GM12878 (cell line): ENCODE results near the gene PPM1K. TPM values are rescaled to one million over a fixed set of nuclear protein-coding genes. Genes with fewer than 3 reads are reported as not detected.

Experiments
- ATAC-seq: fragments of 200-7000 bp; cut with Tn5 transposase; 3 replicates; pipeline ENCODE4 v1.9.1; 2020; ENCODE audit warnings: mild to moderate bottlenecking, moderate library complexity
- BruUV-seq: library from RNA; stranded (reverse); fragments of 400-500 nt; replicated peaks from 2 replicates; lab custom pipeline; 2021; lab: Mats Ljungman, UMichigan
- CTCF ChIA-PET: fragments of 300-600 bp; sonication (Branson Sonifier 250); formaldehyde crosslinking; extraction: SDS; loops from one replicate; lab custom pipeline; 2021; ENCODE audit warnings: inconsistent platforms; lab: Yijun Ruan, JAX
- POLR2A ChIA-PET: fragments of 350-600 bp; formaldehyde crosslinking; extraction: SDS; loops from one replicate; lab custom pipeline; 2021; ENCODE audit warnings: inconsistent platforms; lab: Charles Lee
- RAD21 ChIA-PET: fragments of 300-600 bp; sonication (Branson Sonifier 250); formaldehyde crosslinking; loops from one replicate; lab custom pipeline; 2023; ENCODE audit warnings: antibody characterized with exemption; ENCODE audit not compliant: unreplicated experiment; lab: Charles Lee
- SMC1A ChIA-PET: fragments of 300-600 bp; sonication (Branson Sonifier 250); formaldehyde crosslinking; loops from one replicate; lab custom pipeline; 2023; ENCODE audit not compliant: unreplicated experiment, uncharacterized antibody; lab: Charles Lee
- DNase-seq: peaks from one replicate; pipeline ENCODE4 v3.0.0-alpha.2; 2011; ENCODE audit warnings: low read depth, low spot score
- FAIRE-seq: peaks from 3 replicates; lab custom pipeline; 2011; peaks lifted over from hg19 to GRCh38; lab: Jason Lieb, UNC
- H2AFZ ChIP-seq: 2 replicates; pipeline ENCODE4 v1.6.0; 2011; ENCODE audit warnings: low read depth, low read length, control low read depth; ENCODE audit not compliant: control insufficient read depth
- H3K27ac ChIP-seq: 2 replicates; pipeline ENCODE4 v1.5.1; 2011; ENCODE audit warnings: control low read depth; ENCODE audit not compliant: control insufficient read depth, insufficient read depth
- H3K27me3 ChIP-seq, 2 experiments: replicated peaks in 1 of 2; 2 replicates each; pipeline versions ENCODE4 v1.6.0 to v1.6.1; 2011; ENCODE audit warnings: low read length in 1 of 2; ENCODE audit not compliant: control insufficient read depth in 2 of 2, insufficient read depth in 2 of 2
- H3K36me3 ChIP-seq, 2 experiments: 2 replicates each; pipeline ENCODE4 v1.5.1; 2011; ENCODE audit warnings: low read length in 1 of 2; ENCODE audit not compliant: control insufficient read depth in 2 of 2, insufficient read depth in 2 of 2
- H3K4me1 ChIP-seq: 2 replicates; pipeline ENCODE4 v1.6.1; 2011; ENCODE audit warnings: mild to moderate bottlenecking, low read length, moderate library complexity, mixed read lengths; ENCODE audit not compliant: control insufficient read depth, insufficient read depth
- H3K4me2 ChIP-seq: 2 replicates; pipeline ENCODE4 v1.6.0; 2011; ENCODE audit warnings: control low read depth; ENCODE audit not compliant: control insufficient read depth, insufficient read depth
- H3K4me3 ChIP-seq: fragments of 200-600 bp; sonication (generic); 2 replicates; pipeline ENCODE4 v1.5.1; 2016
- H3K79me2 ChIP-seq: 2 replicates; pipeline ENCODE4 v1.6.0; 2011; ENCODE audit warnings: low read length; ENCODE audit not compliant: control insufficient read depth, insufficient read depth
- H3K9ac ChIP-seq: 2 replicates; pipeline ENCODE4 v1.8.0; 2011; ENCODE audit warnings: low read length, control low read depth, mixed read lengths; ENCODE audit not compliant: control insufficient read depth, insufficient read depth
- H3K9me3 ChIP-seq: replicated peaks from 3 replicates; pipeline ENCODE4 v1.5.1; 2011; ENCODE audit warnings: mild to moderate bottlenecking, low read length; ENCODE audit not compliant: control insufficient read depth, insufficient read depth
- H4K20me1 ChIP-seq: 2 replicates; pipeline ENCODE4 v1.6.0; 2011; ENCODE audit not compliant: control insufficient read depth, insufficient read depth
- NR2C1 ChIP-seq: fragments of 450-650 bp; IDR thresholded peaks from 2 replicates; pipeline ENCODE4 v1.6.1; 2017; ENCODE audit warnings: antibody characterized with exemption, mild to moderate bottlenecking, moderate library complexity
- REST ChIP-seq: IDR thresholded peaks from 2 replicates; pipeline ENCODE4 v1.6.1; 2012; ENCODE audit warnings: mild to moderate bottlenecking, low read depth, low read length
- TAF1 ChIP-seq: IDR thresholded peaks from 2 replicates; pipeline ENCODE4 v1.6.1; 2011; ENCODE audit warnings: mild to moderate bottlenecking, low read depth, low read length, borderline replicate concordance
- WGBS: methylation state at CpG from one replicate; pipeline ENCODE4 v1.1.6; 2016; ENCODE audit warnings: low lambda C conversion rate; ENCODE audit not compliant: insufficient replicate concordance, insufficient coverage; ENCODE audit errors: missing lambda C conversion rate; 5-methylcytosine and 5-hydroxymethylcytosine counted together
- in situ Hi-C: fragments of 300-500 bp; cut with MboI; formaldehyde crosslinking; loops from 9 replicates; pipeline ENCODE4 v1.14.3; 2018; ENCODE audit warnings: mixed read lengths
- intact Hi-C: fragments of 100-400 bp; cut with micrococcal nuclease; formaldehyde crosslinking; loops from one replicate; pipeline ENCODE4 v1.14.2; 2022; ENCODE audit not compliant: unreplicated experiment
- polyA plus RNA-seq, 11 experiments: library from polyadenylated mRNA; depleted of rRNA in 4 of 11; unstranded in 6 of 11; stranded (reverse) in 5 of 11; fragments of >200 nt; fragmentation: Nextera tagmentation in 4 of 11; fragmentation: Illumina TruSeq in 1 of 11; extraction: Ambion mirVana in 4 of 11; extraction: Trizol in 1 of 11; gene quantifications; 1 replicate in 1 of 11; 2 replicates in 10 of 11; pipeline versions ENCODE4 v1.2.1 to v1.2.3, GENCODE V29; 2011 to 2016; ENCODE audit warnings: inconsistent platforms in 2 of 11, missing spikeins in 2 of 11, low read depth in 1 of 11
- total RNA-seq, 4 experiments: library from RNA; depleted of rRNA in 3 of 4; stranded (reverse); fragments of >200 nt in 3 of 4; fragmentation: Illumina TruSeq in 1 of 4; extraction: Trizol in 1 of 4; gene quantifications; 2 replicates each; pipeline versions ENCODE4 v1.2.1 to v1.2.3, GENCODE V29; 2013 to 2021

Gene PPM1K
- total and polyA plus RNA-seq, 10 of the 15 experiments (the other 5 are each of a cell fraction or from before 2014, with no cell fraction given), result 25.0 to 79.1 (median 36.9) TPM

GRCh38 chr4:88225232-88226105 lies 58.9 kb downstream of the PPM1K start:
- no peak for FAIRE-seq

More at GRCh38 chr4:88225232-88226105, 58.9 kb downstream of the PPM1K start:
- intact Hi-C loops, result no loop called here
- TF ChIP-seq TAF1, result no peak
- TF ChIP-seq NR2C1, result no peak
- no peak for TF ChIP-seq REST
- DNase-seq, result no peak
- no peak for ATAC-seq
- H3K4me2 ChIP-seq, result no peak overlapping the region
- H3K4me1 ChIP-seq, result no peaks in the 10 kb centered on the region
- no peaks in the 10 kb centered on the region for H3K36me3 ChIP-seq
- no peaks in the 10 kb centered on the region; the same call in 2 of the 3 replicates for H3K9me3 ChIP-seq
- no peak overlapping the region for H3K27ac ChIP-seq
- ChIA-PET SMC1A (no interaction called here), RAD21 (no interaction called here), POLR2A (no interaction called here), CTCF (interaction anchor here (1.6 to 1.9 kb wide), 2 partner anchors 9 to 290 kb away, joined by 5 read pairs; no protein-coding TSS in a partner anchor)
- no TSS peak for BruUV-seq
- H3K4me3 ChIP-seq, result no peak overlapping the region
- H2AFZ ChIP-seq, result no peak overlapping the region
- no peak overlapping the region for H3K9ac ChIP-seq
- no peaks in the 10 kb centered on the region for H3K27me3 ChIP-seq
- WGBS, result 41% methylated on average over 3 of the region's 3 CpGs
- H3K79me2 ChIP-seq, result no peaks in the 10 kb centered on the region
- in situ Hi-C loops, result no loop called here
- no peaks in the 10 kb centered on the region for H4K20me1 ChIP-seq
